Stimulated activated CD4-positive, alpha-beta T cell treated with anti-CD3 and anti-CD28 coated beads, TNF-alpha, amount 100 ng/mL, for 24 hours (primary cell): ENCODE results near the gene ZNF98.

Source experiments
- DNase-seq, 3 experiments: peaks; one replicate each; pipeline ENCODE4 v3.0.0-alpha.2; 2020; ENCODE audit warnings: low read depth in 3 of 3

Gene ZNF98

GRCh38 chr19:22422211-22422610 is at the start of gene ZNF98:
TSS of gene ZNF98 (minus strand) at chr19:22422346. CDS start at chr19:22422224, 122 bp downstream.
- no peak for DNase-seq

DNA sequence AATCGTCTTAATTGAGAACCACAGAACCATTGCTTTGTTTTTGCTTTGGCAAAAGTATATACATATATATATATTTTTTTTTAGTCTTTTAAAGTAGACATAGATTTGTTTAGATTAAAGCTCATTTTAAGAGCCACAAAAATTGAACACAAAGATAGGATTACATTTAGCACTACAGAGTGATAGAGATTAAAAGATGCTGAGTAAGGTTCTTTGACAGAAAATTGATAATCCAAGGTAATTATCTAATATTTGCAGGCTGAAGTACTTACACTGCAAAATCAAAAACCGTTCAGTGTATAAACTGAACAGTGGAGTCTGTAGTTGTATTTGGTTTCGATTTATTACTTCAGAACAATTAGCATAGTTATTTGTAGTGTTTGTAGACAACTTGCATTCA is 24.5 kb upstream of the ZNF98 start:
- DNase-seq: no peak

GRCh38 chr19:22438011-22438410 is 15.9 kb upstream of the ZNF98 start:
- no peak for DNase-seq

GRCh38 chr19:22427960-22428913 is 6.1 kb upstream of the ZNF98 start:
- DNase-seq: no peak

DNA sequence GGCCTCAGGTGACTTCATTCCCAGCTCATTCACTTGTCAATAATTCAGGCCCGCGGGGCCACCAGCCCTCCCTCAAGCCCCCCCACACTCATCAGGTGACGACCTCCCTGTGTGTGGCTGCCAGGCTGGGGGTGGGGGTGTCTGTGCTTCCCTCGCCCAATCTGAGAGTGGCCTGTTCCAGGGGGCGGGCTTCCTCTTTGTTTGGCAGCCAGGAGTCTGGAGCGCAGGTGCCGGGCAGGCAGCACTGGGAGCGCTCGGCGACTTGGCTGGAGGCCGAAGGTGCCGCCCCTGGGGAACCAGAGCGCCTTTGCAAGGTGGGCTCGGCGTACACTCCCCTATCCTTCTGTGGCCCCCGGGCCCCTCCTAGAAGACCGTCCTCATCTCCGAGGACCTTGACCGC is 5.4 kb upstream of the ZNF98 start:
- no peak for DNase-seq

GRCh38 chr19:22426901-22427300 is 4.8 kb upstream of the ZNF98 start:
- DNase-seq: no peak

DNA sequence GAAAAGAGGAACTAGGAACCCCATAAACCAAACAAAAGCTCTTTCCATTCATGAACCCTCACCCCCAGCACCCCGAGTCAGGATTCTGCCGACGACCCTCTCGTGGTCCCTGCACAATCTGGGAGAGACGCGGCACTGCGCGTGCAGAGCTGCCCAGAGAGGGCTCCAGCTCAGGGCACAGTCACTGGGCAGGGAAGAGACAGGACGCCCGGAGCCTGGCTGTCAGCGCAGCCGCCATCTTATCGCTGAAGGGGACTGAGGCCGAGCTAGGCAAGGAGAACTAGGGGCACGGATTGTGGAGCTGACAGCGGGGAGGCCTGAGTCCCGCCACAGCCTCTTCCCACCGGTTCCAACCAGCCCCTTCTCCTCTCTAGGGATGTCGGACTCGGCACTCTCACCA is 349 bp downstream of the ZNF98 start:
- DNase-seq: no peak

DNA sequence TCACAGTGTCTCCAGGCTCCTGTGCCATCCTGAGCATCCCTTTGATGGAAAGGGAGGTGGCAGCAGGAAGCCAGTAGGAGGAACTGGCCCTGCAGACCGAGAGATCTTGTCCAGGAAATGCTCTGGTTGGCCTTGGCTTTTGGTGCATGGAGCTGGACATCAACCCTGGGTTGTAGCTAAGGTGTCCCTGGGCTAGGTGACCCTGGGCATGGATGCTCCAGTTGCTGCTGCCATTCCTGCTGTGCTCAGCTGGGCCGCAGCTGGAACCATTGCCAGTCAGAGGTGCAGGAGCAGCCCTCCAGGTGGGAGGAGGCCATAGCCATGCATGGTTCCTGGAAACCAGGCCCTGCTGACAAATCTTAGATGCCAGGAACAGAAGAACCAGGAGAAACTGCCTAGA is 67.5 kb downstream of the ZNF98 start:
- DNase-seq: no peak
